AG04449 (cell line): ENCODE results near the gene DMD.

Experiments used
- CTCF ChIA-PET: fragments of 350-600 bp; formaldehyde crosslinking; extraction: SDS; loops from one replicate; lab custom pipeline; 2021; ENCODE audit warnings: antibody characterized with exemption; lab: Yijun Ruan, JAX
- POLR2A ChIA-PET: fragments of 400-600, 350-600 bp; formaldehyde crosslinking; extraction: SDS; loops from one replicate; lab custom pipeline; 2020; ENCODE audit warnings: antibody characterized with exemption, inconsistent platforms; lab: Yijun Ruan, JAX
- DNase-seq: peaks from one replicate; pipeline ENCODE4 v3.0.0-alpha.2; 2010; ENCODE audit warnings: low read depth, low spot score
- H3K4me3 ChIP-seq: 2 replicates; pipeline ENCODE4 v1.5.1; 2011; ENCODE audit warnings: low read depth, mild to moderate bottlenecking, control low read depth, low read length
- TF ChIP-seq, protein P1 (sequence below): IDR thresholded peaks from one replicate; pipeline ENCODE4 v1.5.1; 2011; ENCODE audit warnings: mild to moderate bottlenecking, moderate library complexity, low read length, control low read depth, inconsistent platforms; ENCODE audit not compliant: insufficient read depth; ENCODE audit errors: missing control alignments

The DMD gene

DNA sequence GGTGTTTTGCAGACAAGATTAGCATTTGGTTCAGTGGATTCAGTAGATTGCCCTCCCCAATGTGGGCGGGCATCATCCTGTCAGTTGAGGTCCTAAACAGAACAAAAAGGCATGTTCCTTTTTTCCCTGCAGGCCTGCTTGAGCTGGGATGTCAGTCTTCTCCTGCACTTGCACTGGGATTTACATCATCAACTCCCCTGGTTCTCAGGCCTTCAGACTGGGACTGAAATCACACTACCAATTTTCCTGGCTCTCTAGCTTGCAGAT, 1860.6 kb downstream of the DMD start:
- ChIA-PET POLR2A (no interaction called here), CTCF (no interaction called here)
- DNase-seq: no peak
- TF ChIP-seq, protein P1, sequence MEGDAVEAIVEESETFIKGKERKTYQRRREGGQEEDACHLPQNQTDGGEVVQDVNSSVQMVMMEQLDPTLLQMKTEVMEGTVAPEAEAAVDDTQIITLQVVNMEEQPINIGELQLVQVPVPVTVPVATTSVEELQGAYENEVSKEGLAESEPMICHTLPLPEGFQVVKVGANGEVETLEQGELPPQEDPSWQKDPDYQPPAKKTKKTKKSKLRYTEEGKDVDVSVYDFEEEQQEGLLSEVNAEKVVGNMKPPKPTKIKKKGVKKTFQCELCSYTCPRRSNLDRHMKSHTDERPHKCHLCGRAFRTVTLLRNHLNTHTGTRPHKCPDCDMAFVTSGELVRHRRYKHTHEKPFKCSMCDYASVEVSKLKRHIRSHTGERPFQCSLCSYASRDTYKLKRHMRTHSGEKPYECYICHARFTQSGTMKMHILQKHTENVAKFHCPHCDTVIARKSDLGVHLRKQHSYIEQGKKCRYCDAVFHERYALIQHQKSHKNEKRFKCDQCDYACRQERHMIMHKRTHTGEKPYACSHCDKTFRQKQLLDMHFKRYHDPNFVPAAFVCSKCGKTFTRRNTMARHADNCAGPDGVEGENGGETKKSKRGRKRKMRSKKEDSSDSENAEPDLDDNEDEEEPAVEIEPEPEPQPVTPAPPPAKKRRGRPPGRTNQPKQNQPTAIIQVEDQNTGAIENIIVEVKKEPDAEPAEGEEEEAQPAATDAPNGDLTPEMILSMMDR: no peak
- H3K4me3 ChIP-seq: no peak overlapping the region

DNA sequence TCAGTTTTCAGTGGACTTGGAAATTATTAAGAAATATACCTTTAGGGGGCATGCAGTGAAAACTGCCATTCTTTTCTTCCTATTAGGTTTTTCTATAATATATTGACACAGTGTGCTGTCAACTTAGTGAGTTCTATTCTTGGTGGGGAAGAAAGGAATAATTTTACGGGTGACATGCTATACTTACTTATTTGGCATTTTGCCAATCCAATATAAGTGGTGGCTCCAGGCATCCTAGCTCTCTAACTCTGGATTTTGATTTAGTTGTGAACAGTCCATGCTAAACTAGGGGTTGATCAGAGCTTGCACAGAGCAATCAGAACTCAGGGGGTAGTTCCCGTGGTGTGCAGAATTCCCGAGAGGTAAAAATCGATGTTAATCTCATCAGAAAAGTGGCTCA, 1861.8 kb downstream of the DMD start:
- no peak for DNase-seq
- H3K4me3 ChIP-seq: no peak overlapping the region
- ChIA-PET CTCF (no interaction called here), POLR2A (no interaction called here)
- TF ChIP-seq, protein P1: no peak

DNA sequence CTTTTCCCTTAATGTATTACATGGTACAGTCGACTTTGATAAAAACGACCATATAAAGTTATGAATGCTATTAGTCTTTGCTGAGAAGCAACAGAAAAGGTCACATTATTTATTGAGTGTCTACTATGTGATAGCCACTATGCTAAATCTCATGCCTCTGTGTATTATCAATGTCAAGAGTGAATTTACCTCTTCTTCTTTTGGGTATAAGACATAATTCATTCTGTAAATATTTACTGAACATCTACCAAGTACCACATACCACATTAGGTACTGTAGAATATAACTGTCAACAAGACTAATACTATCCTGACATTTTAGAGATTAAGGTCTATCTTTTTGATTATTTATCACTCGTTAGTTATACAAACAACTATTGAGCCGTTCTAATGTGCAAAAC, 1870.8 kb downstream of the DMD start:
- TF ChIP-seq, protein P1: no peak
- no peak for DNase-seq
- POLR2A ChIA-PET: no interaction called here
- CTCF ChIA-PET: no interaction called here
- H3K4me3 ChIP-seq: no peak overlapping the region

DNA sequence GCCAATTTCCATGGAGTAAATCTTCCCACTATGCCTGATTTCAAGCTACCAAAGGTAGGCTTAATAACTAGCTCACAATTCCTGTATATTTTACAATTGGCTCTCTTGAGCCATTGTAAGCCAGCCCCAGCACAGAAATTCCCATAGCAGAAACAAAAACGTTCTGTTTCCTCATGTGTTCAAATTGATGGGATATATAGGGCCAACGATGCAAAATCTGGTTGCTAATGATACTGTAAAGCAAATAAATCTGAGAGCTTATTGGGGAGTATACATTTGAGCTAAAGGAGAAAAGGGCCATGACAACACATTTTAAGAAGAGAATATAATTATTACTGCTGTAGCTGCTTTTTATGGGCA, 1872.4 kb downstream of the DMD start:
- ChIA-PET CTCF (interaction anchor here (1.4 kb wide), 1 partner anchor 300 kb away, joined by 3 read pairs; no protein-coding TSS in a partner anchor), POLR2A (no interaction called here)
- TF ChIP-seq, protein P1: no peak
- DNase-seq: no peak
- no peak overlapping the region for H3K4me3 ChIP-seq

DNA sequence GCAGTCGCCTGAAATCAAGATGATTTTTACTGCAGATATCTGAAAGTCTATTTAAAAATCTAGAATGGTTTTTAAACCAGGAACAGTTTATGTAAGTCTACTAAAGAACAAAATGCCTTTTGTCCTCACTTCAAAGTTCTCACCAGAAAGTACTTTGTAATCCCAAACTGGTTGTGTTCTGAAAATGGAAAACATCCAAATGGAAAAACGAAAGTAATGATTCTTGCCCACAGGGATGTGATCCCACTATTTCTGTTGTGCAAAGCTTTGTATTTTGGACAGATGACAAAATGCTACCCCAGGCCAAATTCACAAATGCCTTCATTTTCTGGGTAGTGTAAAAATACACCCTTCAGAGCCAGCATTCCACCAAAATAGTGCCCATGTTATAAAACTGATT, 1874.0 kb downstream of the DMD start:
- ChIA-PET CTCF (no interaction called here), POLR2A (no interaction called here)
- TF ChIP-seq, protein P1: no peak
- no peak for DNase-seq
- H3K4me3 ChIP-seq: no peak overlapping the region

DNA sequence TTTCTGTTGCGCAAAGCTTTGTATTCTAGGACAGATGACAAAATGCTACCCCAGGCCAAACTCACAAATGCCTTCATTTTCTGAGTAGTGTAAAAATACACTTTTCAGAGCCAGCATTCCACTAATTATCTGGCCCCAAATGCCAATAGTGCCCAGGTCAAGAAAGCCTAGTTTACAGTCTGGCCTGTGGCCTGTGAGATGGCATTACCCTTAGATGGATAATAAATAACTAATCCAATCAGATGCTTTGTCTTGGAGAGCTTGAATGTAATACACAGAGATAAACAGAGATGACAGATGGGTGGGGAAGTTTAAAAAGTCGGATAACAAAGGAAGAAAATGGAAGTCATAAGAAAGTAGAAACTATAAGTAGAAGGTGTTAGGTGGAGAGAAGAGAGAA, 1874.9 kb downstream of the DMD start:
- no peak overlapping the region for H3K4me3 ChIP-seq
- no peak for DNase-seq
- POLR2A ChIA-PET: no interaction called here
- CTCF ChIA-PET: no interaction called here
- TF ChIP-seq, protein P1: no peak
